GM12878 (cell line): ENCODE measurements around the gene LLCFC1. TPM values are rescaled to one million over a fixed set of nuclear protein-coding genes. Genes with fewer than 3 reads are reported as not detected.

Experiments
- ATAC-seq: fragments of 200-7000 bp; cut with Tn5 transposase; 3 replicates; pipeline ENCODE4 v1.9.1; 2020; ENCODE audit warnings: mild to moderate bottlenecking, moderate library complexity
- BruUV-seq: library from RNA; stranded (reverse); fragments of 400-500 nt; replicated peaks from 2 replicates; lab custom pipeline; 2021; lab: Mats Ljungman, UMichigan
- CTCF ChIA-PET: fragments of 300-600 bp; sonication (Branson Sonifier 250); formaldehyde crosslinking; extraction: SDS; loops from one replicate; lab custom pipeline; 2021; ENCODE audit warnings: inconsistent platforms; lab: Yijun Ruan, JAX
- POLR2A ChIA-PET: fragments of 350-600 bp; formaldehyde crosslinking; extraction: SDS; loops from one replicate; lab custom pipeline; 2021; ENCODE audit warnings: inconsistent platforms; lab: Charles Lee
- RAD21 ChIA-PET: fragments of 300-600 bp; sonication (Branson Sonifier 250); formaldehyde crosslinking; loops from one replicate; lab custom pipeline; 2023; ENCODE audit warnings: antibody characterized with exemption; ENCODE audit not compliant: unreplicated experiment; lab: Charles Lee
- SMC1A ChIA-PET: fragments of 300-600 bp; sonication (Branson Sonifier 250); formaldehyde crosslinking; loops from one replicate; lab custom pipeline; 2023; ENCODE audit not compliant: unreplicated experiment, uncharacterized antibody; lab: Charles Lee
- DNase-seq: peaks from one replicate; pipeline ENCODE4 v3.0.0-alpha.2; 2011; ENCODE audit warnings: low read depth, low spot score
- FAIRE-seq: peaks from 3 replicates; lab custom pipeline; 2011; peaks lifted over from hg19 to GRCh38; lab: Jason Lieb, UNC
- H2AFZ ChIP-seq: 2 replicates; pipeline ENCODE4 v1.6.0; 2011; ENCODE audit warnings: low read depth, low read length, control low read depth; ENCODE audit not compliant: control insufficient read depth
- H3K27ac ChIP-seq: 2 replicates; pipeline ENCODE4 v1.5.1; 2011; ENCODE audit warnings: control low read depth; ENCODE audit not compliant: control insufficient read depth, insufficient read depth
- H3K27me3 ChIP-seq, 2 experiments: replicated peaks in 1 of 2; 2 replicates each; pipeline versions ENCODE4 v1.6.0 to v1.6.1; 2011; ENCODE audit warnings: low read length in 1 of 2; ENCODE audit not compliant: control insufficient read depth in 2 of 2, insufficient read depth in 2 of 2
- H3K36me3 ChIP-seq, 2 experiments: 2 replicates each; pipeline ENCODE4 v1.5.1; 2011; ENCODE audit warnings: low read length in 1 of 2; ENCODE audit not compliant: control insufficient read depth in 2 of 2, insufficient read depth in 2 of 2
- H3K4me1 ChIP-seq: 2 replicates; pipeline ENCODE4 v1.6.1; 2011; ENCODE audit warnings: mild to moderate bottlenecking, low read length, moderate library complexity, mixed read lengths; ENCODE audit not compliant: control insufficient read depth, insufficient read depth
- H3K4me2 ChIP-seq: 2 replicates; pipeline ENCODE4 v1.6.0; 2011; ENCODE audit warnings: control low read depth; ENCODE audit not compliant: control insufficient read depth, insufficient read depth
- H3K4me3 ChIP-seq: fragments of 200-600 bp; sonication (generic); 2 replicates; pipeline ENCODE4 v1.5.1; 2016
- H3K79me2 ChIP-seq: 2 replicates; pipeline ENCODE4 v1.6.0; 2011; ENCODE audit warnings: low read length; ENCODE audit not compliant: control insufficient read depth, insufficient read depth
- H3K9ac ChIP-seq: 2 replicates; pipeline ENCODE4 v1.8.0; 2011; ENCODE audit warnings: low read length, control low read depth, mixed read lengths; ENCODE audit not compliant: control insufficient read depth, insufficient read depth
- H3K9me3 ChIP-seq: replicated peaks from 3 replicates; pipeline ENCODE4 v1.5.1; 2011; ENCODE audit warnings: mild to moderate bottlenecking, low read length; ENCODE audit not compliant: control insufficient read depth, insufficient read depth
- H4K20me1 ChIP-seq: 2 replicates; pipeline ENCODE4 v1.6.0; 2011; ENCODE audit not compliant: control insufficient read depth, insufficient read depth
- FOXK2 ChIP-seq: fragments of 450-650 bp; IDR thresholded peaks from 2 replicates; pipeline ENCODE4 v1.6.1; 2017; ENCODE audit warnings: mild to moderate bottlenecking, moderate library complexity
- HDGF ChIP-seq: fragments of 450-650 bp; IDR thresholded peaks from 2 replicates; pipeline ENCODE4 v1.6.1; 2016; ENCODE audit warnings: antibody characterized with exemption
- MEF2A ChIP-seq: IDR thresholded peaks from 2 replicates; pipeline ENCODE4 v1.6.1; 2011; ENCODE audit warnings: low read depth, mild to moderate bottlenecking, low read length, moderate library complexity; ENCODE audit not compliant: insufficient read depth
- MEF2B ChIP-seq: fragments of 450-650 bp; IDR thresholded peaks from 2 replicates; pipeline ENCODE4 v1.6.1; 2018; ENCODE audit warnings: mild to moderate bottlenecking, moderate library complexity; ENCODE audit not compliant: partially characterized antibody, poor library complexity, severe bottlenecking
- MTA2 ChIP-seq: fragments of 450-650 bp; IDR thresholded peaks from 2 replicates; pipeline ENCODE4 v1.6.1; 2016; ENCODE audit warnings: low read depth, mild to moderate bottlenecking, moderate library complexity
- MXI1 ChIP-seq: fragments of 150-350 bp; IDR thresholded peaks from 2 replicates; pipeline ENCODE4 v1.6.1; 2011; ENCODE audit warnings: low read depth, mild to moderate bottlenecking, inconsistent platforms, low read length, improper control_type of control experiment
- NFYB ChIP-seq: IDR thresholded peaks from 2 replicates; pipeline ENCODE4 v1.6.1; 2011; ENCODE audit warnings: low read depth, mild to moderate bottlenecking, low read length, improper control_type of control experiment, moderate library complexity; ENCODE audit not compliant: insufficient read depth
- TARDBP ChIP-seq: IDR thresholded peaks from 2 replicates; pipeline ENCODE4 v1.6.1; 2016; ENCODE audit warnings: borderline replicate concordance
- WGBS: methylation state at CpG from one replicate; pipeline ENCODE4 v1.1.6; 2016; ENCODE audit warnings: low lambda C conversion rate; ENCODE audit not compliant: insufficient replicate concordance, insufficient coverage; ENCODE audit errors: missing lambda C conversion rate; 5-methylcytosine and 5-hydroxymethylcytosine counted together
- in situ Hi-C: fragments of 300-500 bp; cut with MboI; formaldehyde crosslinking; loops from 9 replicates; pipeline ENCODE4 v1.14.3; 2018; ENCODE audit warnings: mixed read lengths
- intact Hi-C: fragments of 100-400 bp; cut with micrococcal nuclease; formaldehyde crosslinking; loops from one replicate; pipeline ENCODE4 v1.14.2; 2022; ENCODE audit not compliant: unreplicated experiment
- polyA plus RNA-seq, 11 experiments: library from polyadenylated mRNA; depleted of rRNA in 4 of 11; unstranded in 6 of 11; stranded (reverse) in 5 of 11; fragments of >200 nt; fragmentation: Nextera tagmentation in 4 of 11; fragmentation: Illumina TruSeq in 1 of 11; extraction: Ambion mirVana in 4 of 11; extraction: Trizol in 1 of 11; gene quantifications; 1 replicate in 1 of 11; 2 replicates in 10 of 11; pipeline versions ENCODE4 v1.2.1 to v1.2.3, GENCODE V29; 2011 to 2016; ENCODE audit warnings: inconsistent platforms in 2 of 11, missing spikeins in 2 of 11, low read depth in 1 of 11
- total RNA-seq, 4 experiments: library from RNA; depleted of rRNA in 3 of 4; stranded (reverse); fragments of >200 nt in 3 of 4; fragmentation: Illumina TruSeq in 1 of 4; extraction: Trizol in 1 of 4; gene quantifications; 2 replicates each; pipeline versions ENCODE4 v1.2.1 to v1.2.3, GENCODE V29; 2013 to 2021

LLCFC1 gene
- total and polyA plus RNA-seq, 10 of the 15 experiments (the other 5 are each of a cell fraction or from before 2014, with no cell fraction given) = not detected

- intact Hi-C loops (no loop called here), in situ Hi-C loops (no loop called here)
- ATAC-seq (no peak), FAIRE-seq (no peak), DNase-seq (no peak)
- no peaks in the 10 kb centered on the region for H3K9me3 ChIP-seq
- BruUV-seq = no TSS peak
- WGBS = 4% methylated on average over 3 of the region's 3 CpGs
- H3K27me3 ChIP-seq = peaks cover 0 to 3% of the 10 kb centered on the region in 2 experiments; a peak in 3 of 4 replicates
- H3K4me2 ChIP-seq = no peak overlapping the region
- ChIA-PET POLR2A (no interaction called here), CTCF (interaction anchor here (0.8 to 2.0 kb wide), 3 partner anchors 10 to 19 kb away, joined by 3 to 4 read pairs (median 3); no protein-coding TSS in a partner anchor), SMC1A (interaction anchor here (0.8 kb wide), 1 partner anchor 316 kb away, joined by 3 read pairs; no protein-coding TSS in a partner anchor), RAD21 (interaction anchor here (0.7 kb wide), 1 partner anchor 566 kb away, joined by 4 read pairs; no protein-coding TSS in a partner anchor)
- no peak overlapping the region for H2AFZ ChIP-seq
- no peak overlapping the region for H3K27ac ChIP-seq
- H3K9ac ChIP-seq = no peak overlapping the region
- no peaks in the 10 kb centered on the region for H3K79me2 ChIP-seq
- H3K4me1 ChIP-seq = no peaks in the 10 kb centered on the region
- H4K20me1 ChIP-seq = no peaks in the 10 kb centered on the region
- H3K4me3 ChIP-seq = no peak overlapping the region
- no peaks in the 10 kb centered on the region for H3K36me3 ChIP-seq
- TF ChIP-seq MEF2A (no peak), FOXK2 (no peak), HDGF (no peak)
- TF ChIP-seq, all 136 proteins: peak for 0
Measured at GRCh38 chr7:142899661-142900060, 39.6 kb upstream of the LLCFC1 start.

GRCh38 chr7:142901426-142902259 lies 37.6 kb upstream of the LLCFC1 start:
- Histone ChIP-seq H3K9ac (no peak overlapping the region), H3K27me3 (peaks cover 0 to 3% of the 10 kb centered on the region in 2 experiments; a peak in 2 of 4 replicates), H3K27ac (no peak overlapping the region), H3K79me2 (no peaks in the 10 kb centered on the region), H3K4me1 (no peaks in the 10 kb centered on the region), H3K4me3 (no peak overlapping the region), H2AFZ (no peak overlapping the region), H4K20me1 (no peaks in the 10 kb centered on the region), H3K9me3 (no peaks in the 10 kb centered on the region), H3K36me3 (no peaks in the 10 kb centered on the region), H3K4me2 (no peak overlapping the region)
- ChIA-PET SMC1A (interaction anchor here (1.6 kb wide), 1 partner anchor 101 kb away, joined by 3 read pairs; no protein-coding TSS in a partner anchor), POLR2A (no interaction called here), CTCF (interaction anchor here (1.0 to 2.3 kb wide), 5 partner anchors 11 to 313 kb away, joined by 3 to 7 read pairs (median 6); no protein-coding TSS in a partner anchor), RAD21 (no interaction called here)
- in situ Hi-C loops (no loop called here), intact Hi-C loops (no loop called here)
- no TSS peak for BruUV-seq
- no peak for TF ChIP-seq MEF2B
- no peak for TF ChIP-seq MXI1
- TF ChIP-seq MTA2 = no peak
- TF ChIP-seq NFYB = no peak
- TF ChIP-seq TARDBP = no peak
- 64% methylated on average over 15 of the region's 15 CpGs for WGBS
- FAIRE-seq (no peak), ATAC-seq (no peak), DNase-seq (no peak)
